GM19240 (cell line): ENCODE results near the gene GUCY2F.

ENCODE experiments used
- DNase-seq: peaks from one replicate; pipeline ENCODE4 v3.0.0; 2011; ENCODE audit warnings: low spot score; ENCODE audit not compliant: insufficient read length

The GUCY2F gene

DNA sequence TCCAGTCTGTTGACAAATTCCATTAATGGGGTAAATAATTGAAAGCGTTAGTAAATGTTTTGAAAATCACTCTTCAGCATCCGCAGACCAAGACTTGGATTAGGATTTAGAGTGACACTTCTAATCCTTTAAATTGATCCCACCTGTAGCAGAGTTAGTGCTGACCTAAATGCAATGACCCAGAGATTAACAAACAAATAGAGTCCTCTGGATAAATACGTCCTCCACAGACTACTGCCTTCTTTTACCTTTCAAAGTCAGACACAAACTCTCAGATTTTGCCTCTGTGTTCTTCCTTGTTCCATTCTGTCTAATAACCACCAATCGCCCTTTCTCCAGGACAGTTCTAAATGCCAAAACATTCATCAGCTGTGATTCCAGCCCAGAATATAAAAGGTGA lies at the start of gene GUCY2F:
Gene GUCY2F (minus strand): TSS at position 101 of the 400 bp plus-strand sequence. CDS start 6,150 bp downstream, outside the sequence.
- no peak for DNase-seq

- no peak for DNase-seq
These were observed 37.1 kb upstream of the GUCY2F start for GRCh38 chrX:109519001-109519400.

DNA sequence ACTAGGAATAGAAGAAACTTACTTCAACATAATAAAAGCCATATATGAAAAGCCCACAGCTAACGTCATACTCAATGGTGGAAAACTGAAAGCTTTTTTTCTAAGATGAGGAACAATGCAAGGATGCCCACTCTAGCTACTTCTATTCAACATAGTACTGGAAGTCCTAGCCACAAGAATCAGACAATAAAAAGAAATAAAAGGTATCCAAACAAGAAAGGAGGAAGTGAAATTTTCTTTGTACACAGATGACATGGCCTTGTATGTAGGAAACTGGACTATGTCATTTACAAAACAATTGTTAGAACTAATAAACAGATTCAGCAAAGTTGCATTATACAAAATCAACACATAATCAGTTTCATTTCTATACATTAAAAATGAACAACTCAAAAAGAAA lies 29.2 kb upstream of the GUCY2F start:
- DNase-seq, result no peak

GRCh38 chrX:109508915-109509314 lies 27.0 kb upstream of the GUCY2F start:
- no peak for DNase-seq

GRCh38 chrX:109501176-109501575 lies 19.3 kb upstream of the GUCY2F start:
- no peak for DNase-seq

DNA sequence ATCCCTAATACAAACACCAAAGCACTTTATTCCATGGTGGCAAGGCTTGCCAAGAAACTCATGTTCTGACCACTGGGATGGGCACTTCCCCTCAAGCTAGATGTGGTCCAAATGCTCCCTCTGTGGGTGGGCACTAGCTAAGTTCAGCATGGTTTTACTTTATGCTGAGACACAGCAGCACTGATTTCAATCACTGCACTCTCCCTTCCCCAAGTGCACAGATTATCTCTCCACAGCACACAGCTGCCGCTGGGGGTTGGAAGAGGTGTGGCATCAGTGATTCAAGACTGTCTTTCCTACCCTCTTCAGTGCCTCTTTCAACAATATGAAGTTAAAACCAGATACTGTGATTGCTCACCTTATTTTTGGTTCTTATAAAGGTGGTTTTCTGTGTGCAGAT lies 16.5 kb upstream of the GUCY2F start:
- no peak for DNase-seq

- no peak for DNase-seq
These were observed 7.3 kb upstream of the GUCY2F start for GRCh38 chrX:109489174-109489573.

GRCh38 chrX:109487640-109488039 lies 5.8 kb upstream of the GUCY2F start:
- DNase-seq, result no peak

DNA sequence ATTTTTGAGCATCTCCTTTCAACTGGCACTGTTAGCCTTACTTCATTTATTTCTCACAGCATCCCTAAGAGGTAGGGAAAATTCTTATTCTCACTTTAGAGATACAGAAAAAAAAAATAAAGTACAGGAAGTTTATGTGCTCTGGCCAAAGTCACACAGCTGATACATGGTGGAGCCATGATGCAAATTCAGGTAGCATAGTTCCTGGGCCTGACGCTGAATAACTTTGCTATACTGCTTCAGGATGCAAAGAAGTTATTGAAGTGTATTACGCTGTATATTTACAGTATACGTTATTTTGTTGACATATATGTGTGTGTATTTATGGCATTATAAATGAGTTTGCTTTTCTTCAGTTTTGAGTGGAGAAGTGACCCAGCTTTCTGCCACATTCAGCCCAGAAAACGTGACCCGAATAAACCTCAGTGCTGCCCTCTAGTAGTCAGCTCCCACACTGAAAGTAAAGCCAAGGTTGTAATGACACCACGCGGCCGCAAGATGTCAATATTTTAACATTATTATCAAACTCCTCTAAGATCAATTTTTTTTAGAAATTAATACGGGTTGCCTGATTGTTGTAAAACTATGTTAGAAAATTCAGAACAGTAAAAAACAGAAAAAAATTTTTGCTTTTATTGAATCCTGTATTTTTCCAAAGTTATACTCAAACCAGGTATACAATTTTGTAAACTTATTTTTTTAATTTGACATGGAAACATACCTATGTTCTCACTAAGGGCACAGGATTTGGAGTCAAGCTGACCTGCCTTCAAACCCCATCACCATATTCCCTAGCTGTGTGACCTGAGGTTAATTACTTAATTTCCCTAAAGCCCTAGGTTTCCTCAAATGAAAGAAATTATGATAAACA lies 3.8 kb upstream of the GUCY2F start:
- peak; percentile 6 for DNase-seq

- DNase-seq, result no peak
These were observed 3.0 kb upstream of the GUCY2F start for GRCh38 chrX:109484886-109485285.

DNA sequence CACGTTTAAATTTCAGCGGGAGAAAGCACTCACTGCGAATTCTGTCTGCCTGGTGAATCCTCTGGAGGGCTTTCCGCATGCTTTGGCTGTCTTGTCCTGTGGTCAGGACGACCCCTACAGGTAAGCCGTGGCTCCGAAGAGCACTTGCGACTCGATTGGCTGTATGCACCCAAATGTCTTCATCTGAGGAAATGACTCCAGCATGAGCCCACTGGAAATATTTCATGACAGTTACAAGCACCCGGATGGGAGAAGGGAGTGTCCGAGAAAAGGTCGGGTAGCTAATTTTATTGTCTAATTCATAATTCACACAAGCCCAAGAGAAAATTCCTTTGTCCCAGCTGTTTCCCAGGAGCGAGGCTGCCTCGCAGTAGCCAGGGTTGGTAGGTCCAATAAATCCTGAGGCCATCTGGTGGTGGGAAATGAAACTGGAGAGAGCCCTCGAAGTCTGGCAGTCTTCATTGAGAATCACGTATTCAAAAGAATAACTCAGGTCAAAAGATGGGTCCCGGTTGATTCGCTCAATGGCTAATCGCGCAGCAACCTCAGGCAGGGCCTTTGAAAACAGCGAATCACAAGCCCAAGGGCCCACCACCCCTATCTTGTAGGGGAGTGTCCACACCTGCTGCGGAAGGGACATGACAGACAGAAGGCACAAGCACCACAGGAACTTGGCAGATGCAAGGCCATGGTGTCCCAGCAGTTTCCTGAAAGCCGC lies 6.6 kb downstream of the GUCY2F start:
- no peak for DNase-seq

DNA sequence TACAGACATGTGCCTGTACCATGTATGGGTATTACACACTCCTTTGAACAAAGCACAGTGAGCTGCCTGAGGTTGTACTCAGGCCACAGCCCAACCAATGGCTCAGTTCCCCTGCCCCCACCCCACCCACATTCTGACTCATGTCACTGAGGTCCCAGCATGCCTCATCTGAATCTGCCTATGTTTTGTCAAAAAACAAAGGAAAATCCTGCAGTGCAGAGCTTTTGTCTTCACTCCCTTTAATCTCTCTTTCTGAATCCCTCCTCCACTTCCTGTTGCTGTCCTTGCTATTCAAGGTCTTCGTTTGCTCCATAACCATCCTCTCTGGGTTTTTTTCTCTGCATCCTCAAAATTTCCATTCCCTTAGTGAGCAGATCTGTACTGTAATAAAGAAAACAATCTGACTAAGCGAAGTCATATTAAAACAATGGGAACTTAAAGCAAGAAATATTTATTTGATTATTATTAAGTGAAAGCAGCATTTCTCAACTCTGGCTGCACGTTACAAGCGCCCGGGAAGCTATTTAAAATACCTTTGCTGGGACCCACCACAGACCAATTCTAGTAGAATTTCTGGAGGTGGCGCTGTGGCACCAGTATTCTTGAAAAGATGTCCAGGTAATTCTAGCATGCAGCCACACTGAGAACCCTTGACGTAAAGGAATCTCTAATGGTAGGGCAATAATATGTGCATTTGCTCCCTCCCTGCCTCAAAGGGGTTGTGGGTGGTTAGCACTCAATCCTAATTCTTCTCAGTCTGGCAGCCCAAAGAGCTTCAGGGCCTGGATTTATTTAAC lies 8.7 kb downstream of the GUCY2F start:
- no peak for DNase-seq

DNA sequence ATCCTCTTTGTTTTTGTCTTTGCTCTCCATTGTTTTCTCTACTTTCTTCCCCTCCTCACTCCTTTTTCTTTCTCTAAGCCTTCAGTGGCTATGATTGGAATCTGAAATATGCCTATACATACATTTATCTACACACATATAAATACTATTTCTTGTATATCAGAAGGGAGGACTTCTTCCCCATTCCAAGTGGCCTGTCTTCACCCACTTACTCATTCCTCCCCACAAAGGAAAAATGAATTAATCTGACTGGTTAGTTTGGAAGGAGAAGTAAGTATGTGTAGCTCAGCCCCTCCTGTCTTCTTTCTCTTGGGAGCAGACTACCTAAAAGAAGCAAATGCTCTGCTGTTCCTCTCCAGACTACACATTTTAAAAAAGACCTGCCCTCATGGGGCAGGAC lies 17.7 kb downstream of the GUCY2F start:
- no peak for DNase-seq

DNA sequence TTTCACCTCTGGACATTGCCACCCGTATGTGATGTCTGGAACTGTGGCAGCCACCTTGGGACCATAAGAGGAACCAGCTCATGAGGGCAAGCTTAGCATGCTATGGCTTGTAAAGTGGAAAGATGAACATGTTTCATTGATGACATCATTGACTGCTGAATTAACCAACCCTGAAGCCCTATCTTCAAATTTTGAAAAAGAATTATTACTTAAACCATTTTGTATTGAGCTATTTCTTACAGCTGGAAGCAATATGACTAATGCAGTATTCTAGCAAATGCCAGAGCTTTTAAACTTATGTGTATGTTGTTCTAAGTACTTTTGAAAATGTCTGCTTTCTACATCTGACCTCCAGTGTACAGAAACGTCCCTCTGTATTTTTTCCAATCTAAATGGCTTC lies 18.1 kb downstream of the GUCY2F start:
- no peak for DNase-seq

- DNase-seq, result no peak
These were observed 33.5 kb downstream of the GUCY2F start for GRCh38 chrX:109448282-109448938.

- DNase-seq, result no peak
These were observed 40.6 kb downstream of the GUCY2F start for GRCh38 chrX:109441266-109441665.

- DNase-seq, result no peak
These were observed 41.4 kb downstream of the GUCY2F start for GRCh38 chrX:109440475-109440874.

DNA sequence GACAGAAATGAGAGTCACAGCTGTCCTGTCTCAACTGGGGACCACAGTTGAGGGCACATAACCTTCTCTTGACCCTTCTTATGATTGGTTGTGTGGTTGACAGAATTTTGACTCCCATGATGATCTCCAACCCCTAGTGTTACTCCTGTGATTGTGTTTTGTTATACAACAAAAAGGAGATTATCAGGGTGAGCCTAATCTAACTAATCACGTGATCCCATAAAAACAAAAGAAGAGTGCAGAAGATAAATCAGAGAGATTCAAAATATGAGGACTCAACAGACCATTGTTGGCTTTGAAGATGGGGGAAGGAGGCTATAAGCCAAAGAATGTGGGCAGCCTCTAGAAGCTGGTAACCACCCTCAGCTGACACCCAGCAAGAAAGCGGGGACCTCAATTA lies 72.7 kb downstream of the GUCY2F start:
- DNase-seq, result no peak

GRCh38 chrX:109403922-109404321 lies 78.0 kb downstream of the GUCY2F start:
- DNase-seq, result no peak

- no peak for DNase-seq
These were observed 82.1 kb downstream of the GUCY2F start for GRCh38 chrX:109399831-109400230.

- no peak for DNase-seq
These were observed 83.1 kb downstream of the GUCY2F start for GRCh38 chrX:109398833-109399232.
